K562 (cell line): Measurements from ENCODE around the gene PPP1R15A. TPM values are rescaled to one million over a fixed set of nuclear protein-coding genes. Genes with fewer than 3 reads are reported as not detected.

Experiments used
- ATF2 ChIP-seq: sonication (generic); formaldehyde crosslinking; IDR thresholded peaks from 2 replicates; pipeline ENCODE4 v1.8.1; 2022; ENCODE audit warnings: missing genetic modification reagents
- BACH1 ChIP-seq: fragments of 200-800 bp; sonication (Bioruptor generic); IDR thresholded peaks from 2 replicates; pipeline ENCODE4 v1.6.1; 2016; ENCODE audit warnings: missing genetic modification characterization, missing compliant biosample characterization
- BRCA1 ChIP-seq, 2 experiments: fragments of 450-650 bp in 1 of 2; sonication (generic) in 1 of 2; formaldehyde crosslinking in 1 of 2; IDR thresholded peaks; 2 replicates each; pipeline versions ENCODE4 v1.5.0 to v1.6.1; 2017 to 2020; ENCODE audit warnings: mild to moderate bottlenecking in 1 of 2, missing genetic modification reagents in 1 of 2
- CBFA2T3 ChIP-seq: fragments of 450-650 bp; IDR thresholded peaks from 2 replicates; pipeline ENCODE4 v1.6.1; 2017
- CLOCK ChIP-seq: fragments of 250-450 bp; sonication (Bioruptor Pico); IDR thresholded peaks from 2 replicates; pipeline ENCODE4 v1.4.0; 2020; ENCODE audit warnings: mild to moderate bottlenecking, moderate library complexity, borderline replicate concordance
- GTF3C2 ChIP-seq: IDR thresholded peaks from 3 replicates; pipeline ENCODE4 v1.6.1; 2011; ENCODE audit warnings: borderline replicate concordance, mild to moderate bottlenecking, moderate library complexity; ENCODE audit not compliant: insufficient read length; ENCODE audit errors: extremely low read depth
- KDM1A ChIP-seq, 2 experiments: fragments of 450-650 bp; IDR thresholded peaks; 2 replicates each; pipeline ENCODE4 v1.6.1; 2016; ENCODE audit warnings: mild to moderate bottlenecking in 2 of 2
- MAFG ChIP-seq: fragments of 450-650 bp; conservative IDR thresholded peaks from 2 replicates; pipeline ENCODE4 v1.6.1; 2016; ENCODE audit warnings: missing genetic modification characterization, missing compliant biosample characterization
- MBD1 ChIP-seq: fragments of 250-450 bp; sonication (Bioruptor Pico); IDR thresholded peaks from 2 replicates; pipeline ENCODE4 v1.8.0; 2022; ENCODE audit warnings: inconsistent platforms
- MCM5 ChIP-seq: fragments of 450-650 bp; IDR thresholded peaks from 2 replicates; pipeline ENCODE4 v1.6.1; 2016; ENCODE audit warnings: low read depth
- MTF1 ChIP-seq: fragments of 250-450 bp; sonication (Bioruptor Pico); IDR thresholded peaks from 2 replicates; pipeline ENCODE4 v1.9.0; 2021; ENCODE audit warnings: moderate library complexity, mild to moderate bottlenecking, inconsistent platforms, borderline replicate concordance
- NCOA4 ChIP-seq: fragments of 450-650 bp; IDR thresholded peaks from 2 replicates; pipeline ENCODE4 v1.6.1; 2018; ENCODE audit warnings: mild to moderate bottlenecking; ENCODE audit not compliant: partially characterized antibody
- NR1H2 ChIP-seq: sonication (generic); formaldehyde crosslinking; IDR thresholded peaks from 2 replicates; pipeline ENCODE4 v1.4.0; 2020; ENCODE audit warnings: mild to moderate bottlenecking, missing genetic modification reagents
- PTBP1 ChIP-seq: fragments of 200-400 bp; formaldehyde crosslinking; IDR thresholded peaks from 2 replicates; pipeline ENCODE4 v1.6.1; 2017; ENCODE audit warnings: low read depth, low read length
- SOX6 ChIP-seq: fragments of 450-650 bp; IDR thresholded peaks from 2 replicates; pipeline ENCODE4 v1.6.1; 2014; ENCODE audit warnings: mild to moderate bottlenecking
- TAF7 ChIP-seq: fragments of 450-650 bp; IDR thresholded peaks from 2 replicates; pipeline ENCODE4 v1.6.1; 2016; ENCODE audit warnings: missing genetic modification characterization, missing compliant biosample characterization
- ZNF57 ChIP-seq: fragments of 450-650 bp; formaldehyde crosslinking; IDR thresholded peaks from 2 replicates; pipeline ENCODE4 v1.4.0; 2020; ENCODE audit warnings: mild to moderate bottlenecking, moderate library complexity
- ZNF655 ChIP-seq: fragments of 250-450 bp; sonication (Bioruptor Pico); IDR thresholded peaks from 2 replicates; pipeline ENCODE4 v1.5.0; 2021
- polyA plus RNA-seq, 8 experiments: library from polyadenylated mRNA; depleted of rRNA in 4 of 8; stranded (reverse) in 5 of 8; unstranded in 3 of 8; fragments of >200 nt; fragmentation: Nextera tagmentation in 2 of 8; fragmentation: Illumina TruSeq in 1 of 8; extraction: Ambion mirVana in 2 of 8; extraction: Trizol in 1 of 8; gene quantifications; 2 replicates each; pipeline versions ENCODE4 v1.2.1 to v1.2.3, GENCODE V29; 2011 to 2014; ENCODE audit warnings: inconsistent platforms in 1 of 8, missing spikeins in 1 of 8
- total RNA-seq, 7 experiments: library from RNA; depleted of rRNA in 6 of 7; stranded (reverse); fragments of >200 nt in 6 of 7; fragmentation: Illumina TruSeq in 2 of 7; extraction: Trizol in 2 of 7; gene quantifications; 2 replicates each; pipeline versions ENCODE4 v1.2.1 to v1.2.3, GENCODE V29; 2011 to 2021; ENCODE audit warnings: low replicate concordance in 1 of 7

PPP1R15A gene
- total and polyA plus RNA-seq, 9 of the 15 experiments (the other 6 are each of a cell fraction or from before 2014, with no cell fraction given), result 0.42 to 73.7 (median 44.0) TPM

GRCh38 chr19:48874303-48875135, 2.3 kb downstream of the PPP1R15A start (continued):
- TF ChIP-seq NR1H2 (no peak), KDM1A (IDR thresholded peaks at IDR 0.05) (peak; percentile 48 to 63; a peak in 2 of 4 replicates), TAF7 (tag) (0 out of 2 replicates have a peak, but pooled peaks have one; percentile 38), ZNF57 (no peak), NCOA4 (no peak), MBD1 (CRISPR knock-in tag) (no peak), ZNF655 (CRISPR knock-in tag) (no peak), GTF3C2 (no peak), MCM5 (no peak), BACH1 (tag) (no peak), ATF2 (no peak), PTBP1 (no peak), CLOCK (CRISPR knock-in tag) (no peak), BRCA1 (IDR thresholded peaks at IDR 0.05) (no peak), BRCA1 (CRISPR knock-in tag; IDR thresholded peaks at IDR 0.05) (no peak), CBFA2T3 (peak; percentile 71), MTF1 (no peak), SOX6 (no peak), MAFG (tag) (no peak)
